GM12878 (cell line): ENCODE results near the gene MRPS35. TPM values are rescaled to one million over a fixed set of nuclear protein-coding genes. Genes with fewer than 3 reads are reported as not detected.

Experiments
- ATAC-seq: fragments of 200-7000 bp; cut with Tn5 transposase; 3 replicates; pipeline ENCODE4 v1.9.1; 2020; ENCODE audit warnings: mild to moderate bottlenecking, moderate library complexity
- BruUV-seq: library from RNA; stranded (reverse); fragments of 400-500 nt; replicated peaks from 2 replicates; lab custom pipeline; 2021; lab: Mats Ljungman, UMichigan
- CTCF ChIA-PET: fragments of 300-600 bp; sonication (Branson Sonifier 250); formaldehyde crosslinking; extraction: SDS; loops from one replicate; lab custom pipeline; 2021; ENCODE audit warnings: inconsistent platforms; lab: Yijun Ruan, JAX
- POLR2A ChIA-PET: fragments of 350-600 bp; formaldehyde crosslinking; extraction: SDS; loops from one replicate; lab custom pipeline; 2021; ENCODE audit warnings: inconsistent platforms; lab: Charles Lee
- RAD21 ChIA-PET: fragments of 300-600 bp; sonication (Branson Sonifier 250); formaldehyde crosslinking; loops from one replicate; lab custom pipeline; 2023; ENCODE audit warnings: antibody characterized with exemption; ENCODE audit not compliant: unreplicated experiment; lab: Charles Lee
- SMC1A ChIA-PET: fragments of 300-600 bp; sonication (Branson Sonifier 250); formaldehyde crosslinking; loops from one replicate; lab custom pipeline; 2023; ENCODE audit not compliant: unreplicated experiment, uncharacterized antibody; lab: Charles Lee
- DNase-seq: peaks from one replicate; pipeline ENCODE4 v3.0.0-alpha.2; 2011; ENCODE audit warnings: low read depth, low spot score
- FAIRE-seq: peaks from 3 replicates; lab custom pipeline; 2011; peaks lifted over from hg19 to GRCh38; lab: Jason Lieb, UNC
- H2AFZ ChIP-seq: 2 replicates; pipeline ENCODE4 v1.6.0; 2011; ENCODE audit warnings: low read depth, low read length, control low read depth; ENCODE audit not compliant: control insufficient read depth
- H3K27ac ChIP-seq: 2 replicates; pipeline ENCODE4 v1.5.1; 2011; ENCODE audit warnings: control low read depth; ENCODE audit not compliant: control insufficient read depth, insufficient read depth
- H3K27me3 ChIP-seq, 2 experiments: replicated peaks in 1 of 2; 2 replicates each; pipeline versions ENCODE4 v1.6.0 to v1.6.1; 2011; ENCODE audit warnings: low read length in 1 of 2; ENCODE audit not compliant: control insufficient read depth in 2 of 2, insufficient read depth in 2 of 2
- H3K36me3 ChIP-seq, 2 experiments: 2 replicates each; pipeline ENCODE4 v1.5.1; 2011; ENCODE audit warnings: low read length in 1 of 2; ENCODE audit not compliant: control insufficient read depth in 2 of 2, insufficient read depth in 2 of 2
- H3K4me1 ChIP-seq: 2 replicates; pipeline ENCODE4 v1.6.1; 2011; ENCODE audit warnings: mild to moderate bottlenecking, low read length, moderate library complexity, mixed read lengths; ENCODE audit not compliant: control insufficient read depth, insufficient read depth
- H3K4me2 ChIP-seq: 2 replicates; pipeline ENCODE4 v1.6.0; 2011; ENCODE audit warnings: control low read depth; ENCODE audit not compliant: control insufficient read depth, insufficient read depth
- H3K4me3 ChIP-seq: fragments of 200-600 bp; sonication (generic); 2 replicates; pipeline ENCODE4 v1.5.1; 2016
- H3K79me2 ChIP-seq: 2 replicates; pipeline ENCODE4 v1.6.0; 2011; ENCODE audit warnings: low read length; ENCODE audit not compliant: control insufficient read depth, insufficient read depth
- H3K9ac ChIP-seq: 2 replicates; pipeline ENCODE4 v1.8.0; 2011; ENCODE audit warnings: low read length, control low read depth, mixed read lengths; ENCODE audit not compliant: control insufficient read depth, insufficient read depth
- H3K9me3 ChIP-seq: replicated peaks from 3 replicates; pipeline ENCODE4 v1.5.1; 2011; ENCODE audit warnings: mild to moderate bottlenecking, low read length; ENCODE audit not compliant: control insufficient read depth, insufficient read depth
- H4K20me1 ChIP-seq: 2 replicates; pipeline ENCODE4 v1.6.0; 2011; ENCODE audit not compliant: control insufficient read depth, insufficient read depth
- CBFB ChIP-seq: IDR thresholded peaks from 2 replicates; pipeline ENCODE4 v1.6.1; 2016; ENCODE audit warnings: antibody characterized with exemption, low read depth
- EED ChIP-seq: sonication (generic); IDR thresholded peaks from 2 replicates; pipeline ENCODE4 v1.6.1; 2016; ENCODE audit warnings: antibody characterized with exemption, low read depth
- NR2C2 ChIP-seq: IDR thresholded peaks from 2 replicates; pipeline ENCODE4 v1.6.1; 2011; ENCODE audit warnings: borderline replicate concordance, low read depth; ENCODE audit not compliant: control insufficient read depth, insufficient read length
- RB1 ChIP-seq: fragments of 450-650 bp; formaldehyde crosslinking; IDR thresholded peaks from 2 replicates; pipeline ENCODE4 v1.6.1; 2017; ENCODE audit warnings: mild to moderate bottlenecking, borderline replicate concordance
- SIX5 ChIP-seq: IDR thresholded peaks from 2 replicates; pipeline ENCODE4 v1.6.1; 2011; ENCODE audit warnings: mild to moderate bottlenecking, low read depth, low read length, moderate library complexity; ENCODE audit not compliant: severe bottlenecking
- TCF12 ChIP-seq: IDR thresholded peaks from 2 replicates; pipeline ENCODE4 v1.6.1; 2011; ENCODE audit warnings: low read depth, mild to moderate bottlenecking, low read length
- TCF3 ChIP-seq: IDR thresholded peaks from 2 replicates; pipeline ENCODE4 v1.6.1; 2012; ENCODE audit warnings: low read depth, mild to moderate bottlenecking, low read length, borderline replicate concordance; ENCODE audit not compliant: insufficient read depth
- WGBS: methylation state at CpG from one replicate; pipeline ENCODE4 v1.1.6; 2016; ENCODE audit warnings: low lambda C conversion rate; ENCODE audit not compliant: insufficient replicate concordance, insufficient coverage; ENCODE audit errors: missing lambda C conversion rate; 5-methylcytosine and 5-hydroxymethylcytosine counted together
- in situ Hi-C: fragments of 300-500 bp; cut with MboI; formaldehyde crosslinking; loops from 9 replicates; pipeline ENCODE4 v1.14.3; 2018; ENCODE audit warnings: mixed read lengths
- intact Hi-C: fragments of 100-400 bp; cut with micrococcal nuclease; formaldehyde crosslinking; loops from one replicate; pipeline ENCODE4 v1.14.2; 2022; ENCODE audit not compliant: unreplicated experiment
- polyA plus RNA-seq, 11 experiments: library from polyadenylated mRNA; depleted of rRNA in 4 of 11; unstranded in 6 of 11; stranded (reverse) in 5 of 11; fragments of >200 nt; fragmentation: Nextera tagmentation in 4 of 11; fragmentation: Illumina TruSeq in 1 of 11; extraction: Ambion mirVana in 4 of 11; extraction: Trizol in 1 of 11; gene quantifications; 1 replicate in 1 of 11; 2 replicates in 10 of 11; pipeline versions ENCODE4 v1.2.1 to v1.2.3, GENCODE V29; 2011 to 2016; ENCODE audit warnings: inconsistent platforms in 2 of 11, missing spikeins in 2 of 11, low read depth in 1 of 11
- total RNA-seq, 4 experiments: library from RNA; depleted of rRNA in 3 of 4; stranded (reverse); fragments of >200 nt in 3 of 4; fragmentation: Illumina TruSeq in 1 of 4; extraction: Trizol in 1 of 4; gene quantifications; 2 replicates each; pipeline versions ENCODE4 v1.2.1 to v1.2.3, GENCODE V29; 2013 to 2021
- TF ChIP-seq, protein P1 (sequence below): IDR thresholded peaks from 2 replicates; pipeline ENCODE4 v1.6.1; 2012; ENCODE audit warnings: low read depth, low read length, improper control_type of control experiment
- TF ChIP-seq, protein P2 (sequence below): IDR thresholded peaks from 2 replicates; pipeline ENCODE4 v1.6.1; 2011; ENCODE audit warnings: low read depth, low read length, improper control_type of control experiment, borderline replicate concordance
- TF ChIP-seq, protein P3 (sequence below): fragments of 450-650 bp; IDR thresholded peaks from 2 replicates; pipeline ENCODE4 v1.6.1; 2016; ENCODE audit warnings: mild to moderate bottlenecking
- TF ChIP-seq, protein P4 (sequence below): IDR thresholded peaks from 2 replicates; pipeline ENCODE4 v1.6.1; 2012; ENCODE audit warnings: low read length, inconsistent platforms

The MRPS35 gene
- total and polyA plus RNA-seq, 10 of the 15 experiments (the other 5 are each of a cell fraction or from before 2014, with no cell fraction given), result 45.7 to 111 (median 67.1) TPM

DNA sequence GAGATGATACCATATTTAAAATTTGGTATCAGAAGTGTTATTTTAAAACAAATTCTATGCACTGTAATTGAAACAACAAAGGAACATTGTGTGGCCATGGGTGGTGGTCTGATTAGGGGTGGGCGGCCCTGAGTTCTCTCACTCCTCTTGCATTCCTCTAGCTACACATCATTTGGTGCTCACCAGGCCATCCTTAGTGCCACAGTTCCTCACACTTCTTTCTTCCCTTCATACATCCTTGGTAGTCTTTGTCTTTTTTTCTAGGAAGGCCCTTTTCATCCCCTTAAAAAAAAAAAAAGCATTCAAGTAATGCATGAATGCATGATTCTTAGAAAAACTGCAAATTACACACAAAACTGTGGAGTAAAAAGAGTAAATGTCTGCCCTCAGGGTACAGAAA lies 71.8 kb downstream of the MRPS35 start:
- intact Hi-C loops (no loop called here), in situ Hi-C loops (no loop called here)
- FAIRE-seq (no peak), DNase-seq (no peak), ATAC-seq (no peak)
- H3K9ac ChIP-seq, result no peak overlapping the region
- ChIA-PET SMC1A (no interaction called here), CTCF (interaction anchor here (0.6 to 1.4 kb wide), 2 partner anchors 39 to 41 kb away, joined by 3 read pairs; no protein-coding TSS in a partner anchor), RAD21 (interaction anchor here (0.8 kb wide), 1 partner anchor 39 kb away, joined by 3 read pairs; no protein-coding TSS in a partner anchor), POLR2A (no interaction called here)
- H3K36me3 ChIP-seq, result no peaks in the 10 kb centered on the region; a peak in 1 of 4 replicates
- no peaks in the 10 kb centered on the region for H3K27me3 ChIP-seq
- peaks cover 4% of the 10 kb centered on the region for H3K4me1 ChIP-seq
- WGBS, result 90% methylated on average over 1 of the region's 1 CpG
- peak overlapping the region; percentile 96; the same call in 1 of the 2 replicates for H3K4me3 ChIP-seq
- TF ChIP-seq, protein P1, sequence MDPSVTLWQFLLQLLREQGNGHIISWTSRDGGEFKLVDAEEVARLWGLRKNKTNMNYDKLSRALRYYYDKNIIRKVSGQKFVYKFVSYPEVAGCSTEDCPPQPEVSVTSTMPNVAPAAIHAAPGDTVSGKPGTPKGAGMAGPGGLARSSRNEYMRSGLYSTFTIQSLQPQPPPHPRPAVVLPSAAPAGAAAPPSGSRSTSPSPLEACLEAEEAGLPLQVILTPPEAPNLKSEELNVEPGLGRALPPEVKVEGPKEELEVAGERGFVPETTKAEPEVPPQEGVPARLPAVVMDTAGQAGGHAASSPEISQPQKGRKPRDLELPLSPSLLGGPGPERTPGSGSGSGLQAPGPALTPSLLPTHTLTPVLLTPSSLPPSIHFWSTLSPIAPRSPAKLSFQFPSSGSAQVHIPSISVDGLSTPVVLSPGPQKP, result no peak
- TF ChIP-seq EED (no peak), TCF3 (no peak), RB1 (no peak)
- H4K20me1 ChIP-seq, result no peaks in the 10 kb centered on the region
- no peaks in the 10 kb centered on the region for H3K9me3 ChIP-seq
- H3K27ac ChIP-seq, result no peak overlapping the region
- H2AFZ ChIP-seq, result no peak overlapping the region
- peaks cover 24% of the 10 kb centered on the region for H3K79me2 ChIP-seq
- no TSS peak for BruUV-seq
- H3K4me2 ChIP-seq, result peak overlapping the region; percentile 97

DNA sequence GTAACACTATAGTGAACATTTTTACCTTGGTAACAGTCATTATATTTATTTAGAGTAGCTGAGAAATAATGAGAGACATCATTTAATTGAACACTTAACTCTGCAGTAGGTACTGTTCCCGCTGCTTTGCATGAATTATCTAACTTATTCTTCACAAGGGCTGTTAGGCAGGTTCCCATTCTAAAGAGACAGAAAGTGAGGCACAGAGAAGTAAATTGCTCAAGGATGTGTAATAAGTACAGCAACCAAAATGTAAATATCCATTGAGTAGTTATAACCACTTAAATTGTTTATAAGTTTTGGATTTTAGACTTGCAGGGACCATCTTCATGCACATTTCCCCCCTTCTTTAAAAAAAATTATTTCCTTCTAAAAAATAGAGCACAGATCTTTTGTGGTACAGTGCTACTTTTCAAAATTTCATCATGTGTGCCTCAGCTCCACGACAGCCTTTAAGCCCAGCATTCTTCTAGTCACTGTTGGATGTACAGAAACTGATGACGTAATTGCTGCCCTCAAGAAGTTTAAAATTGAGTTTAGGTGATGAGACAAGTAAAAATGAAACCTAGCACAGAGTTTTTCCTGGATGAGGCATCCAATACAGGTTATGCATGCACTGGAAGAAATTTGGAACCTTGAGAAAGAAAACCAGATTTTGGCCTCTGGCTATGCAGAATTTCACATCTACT lies 75.4 kb downstream of the MRPS35 start:
- ChIA-PET RAD21 (no interaction called here), SMC1A (no interaction called here), CTCF (interaction anchor here (1.1 to 1.6 kb wide), 2 partner anchors 10 to 36 kb away, joined by 3 to 5 read pairs; no protein-coding TSS in a partner anchor), POLR2A (no interaction called here)
- H3K36me3 ChIP-seq, result peaks cover 0 to 5% of the 10 kb centered on the region in 2 experiments; a peak in 1 of 4 replicates
- H3K4me1 ChIP-seq, result peaks cover 3% of the 10 kb centered on the region
- 21% methylated on average over 3 of the region's 3 CpGs for WGBS
- no peak for DNase-seq
- no peaks in the 10 kb centered on the region for H4K20me1 ChIP-seq
- H3K27ac ChIP-seq, result no peak overlapping the region
- H3K79me2 ChIP-seq, result peaks cover 15% of the 10 kb centered on the region
- ATAC-seq, result peak; percentile 71
- no TSS peak for BruUV-seq
- H2AFZ ChIP-seq, result no peak overlapping the region
- H3K9me3 ChIP-seq, result no peaks in the 10 kb centered on the region
- FAIRE-seq, result no peak
- intact Hi-C loops (no loop called here), in situ Hi-C loops (no loop called here)
- no peak overlapping the region for H3K4me3 ChIP-seq
- H3K9ac ChIP-seq, result no peak overlapping the region
- H3K4me2 ChIP-seq, result no peak overlapping the region; the same call in 1 of the 2 replicates
- H3K27me3 ChIP-seq, result no peaks in the 10 kb centered on the region
- no peak for TF ChIP-seq TCF12
- no peak for TF ChIP-seq CBFB
- no peak for TF ChIP-seq SIX5
- TF ChIP-seq, protein P2, sequence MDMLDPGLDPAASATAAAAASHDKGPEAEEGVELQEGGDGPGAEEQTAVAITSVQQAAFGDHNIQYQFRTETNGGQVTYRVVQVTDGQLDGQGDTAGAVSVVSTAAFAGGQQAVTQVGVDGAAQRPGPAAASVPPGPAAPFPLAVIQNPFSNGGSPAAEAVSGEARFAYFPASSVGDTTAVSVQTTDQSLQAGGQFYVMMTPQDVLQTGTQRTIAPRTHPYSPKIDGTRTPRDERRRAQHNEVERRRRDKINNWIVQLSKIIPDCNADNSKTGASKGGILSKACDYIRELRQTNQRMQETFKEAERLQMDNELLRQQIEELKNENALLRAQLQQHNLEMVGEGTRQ, result no peak
- TF ChIP-seq, protein P3, sequence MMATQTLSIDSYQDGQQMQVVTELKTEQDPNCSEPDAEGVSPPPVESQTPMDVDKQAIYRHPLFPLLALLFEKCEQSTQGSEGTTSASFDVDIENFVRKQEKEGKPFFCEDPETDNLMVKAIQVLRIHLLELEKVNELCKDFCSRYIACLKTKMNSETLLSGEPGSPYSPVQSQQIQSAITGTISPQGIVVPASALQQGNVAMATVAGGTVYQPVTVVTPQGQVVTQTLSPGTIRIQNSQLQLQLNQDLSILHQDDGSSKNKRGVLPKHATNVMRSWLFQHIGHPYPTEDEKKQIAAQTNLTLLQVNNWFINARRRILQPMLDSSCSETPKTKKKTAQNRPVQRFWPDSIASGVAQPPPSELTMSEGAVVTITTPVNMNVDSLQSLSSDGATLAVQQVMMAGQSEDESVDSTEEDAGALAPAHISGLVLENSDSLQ, result no peak
- TF ChIP-seq NR2C2, result no peak
- TF ChIP-seq, protein P4, sequence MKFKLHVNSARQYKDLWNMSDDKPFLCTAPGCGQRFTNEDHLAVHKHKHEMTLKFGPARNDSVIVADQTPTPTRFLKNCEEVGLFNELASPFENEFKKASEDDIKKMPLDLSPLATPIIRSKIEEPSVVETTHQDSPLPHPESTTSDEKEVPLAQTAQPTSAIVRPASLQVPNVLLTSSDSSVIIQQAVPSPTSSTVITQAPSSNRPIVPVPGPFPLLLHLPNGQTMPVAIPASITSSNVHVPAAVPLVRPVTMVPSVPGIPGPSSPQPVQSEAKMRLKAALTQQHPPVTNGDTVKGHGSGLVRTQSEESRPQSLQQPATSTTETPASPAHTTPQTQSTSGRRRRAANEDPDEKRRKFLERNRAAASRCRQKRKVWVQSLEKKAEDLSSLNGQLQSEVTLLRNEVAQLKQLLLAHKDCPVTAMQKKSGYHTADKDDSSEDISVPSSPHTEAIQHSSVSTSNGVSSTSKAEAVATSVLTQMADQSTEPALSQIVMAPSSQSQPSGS, result peak; percentile 35; the same call in 1 of the 2 replicates
